ENCODE results near the gene TCERG1L.
"Not testable (repeated sequence)": the region's sequence is repeated elsewhere in the genome, so short reads cannot be mapped to it uniquely, and the experiment has no call there.

The TCERG1L gene, protein sequence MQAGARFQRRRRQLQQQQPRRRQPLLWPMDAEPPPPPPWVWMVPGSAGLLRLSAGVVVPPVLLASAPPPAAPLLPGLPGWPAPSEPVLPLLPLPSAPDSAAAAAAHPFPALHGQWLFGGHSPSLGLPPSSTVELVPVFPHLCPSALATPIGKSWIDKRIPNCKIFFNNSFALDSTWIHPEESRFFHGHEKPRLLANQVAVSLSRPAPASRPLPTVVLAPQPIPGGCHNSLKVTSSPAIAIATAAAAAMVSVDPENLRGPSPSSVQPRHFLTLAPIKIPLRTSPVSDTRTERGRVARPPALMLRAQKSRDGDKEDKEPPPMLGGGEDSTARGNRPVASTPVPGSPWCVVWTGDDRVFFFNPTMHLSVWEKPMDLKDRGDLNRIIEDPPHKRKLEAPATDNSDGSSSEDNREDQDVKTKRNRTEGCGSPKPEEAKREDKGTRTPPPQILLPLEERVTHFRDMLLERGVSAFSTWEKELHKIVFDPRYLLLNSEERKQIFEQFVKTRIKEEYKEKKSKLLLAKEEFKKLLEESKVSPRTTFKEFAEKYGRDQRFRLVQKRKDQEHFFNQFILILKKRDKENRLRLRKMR

DNA sequence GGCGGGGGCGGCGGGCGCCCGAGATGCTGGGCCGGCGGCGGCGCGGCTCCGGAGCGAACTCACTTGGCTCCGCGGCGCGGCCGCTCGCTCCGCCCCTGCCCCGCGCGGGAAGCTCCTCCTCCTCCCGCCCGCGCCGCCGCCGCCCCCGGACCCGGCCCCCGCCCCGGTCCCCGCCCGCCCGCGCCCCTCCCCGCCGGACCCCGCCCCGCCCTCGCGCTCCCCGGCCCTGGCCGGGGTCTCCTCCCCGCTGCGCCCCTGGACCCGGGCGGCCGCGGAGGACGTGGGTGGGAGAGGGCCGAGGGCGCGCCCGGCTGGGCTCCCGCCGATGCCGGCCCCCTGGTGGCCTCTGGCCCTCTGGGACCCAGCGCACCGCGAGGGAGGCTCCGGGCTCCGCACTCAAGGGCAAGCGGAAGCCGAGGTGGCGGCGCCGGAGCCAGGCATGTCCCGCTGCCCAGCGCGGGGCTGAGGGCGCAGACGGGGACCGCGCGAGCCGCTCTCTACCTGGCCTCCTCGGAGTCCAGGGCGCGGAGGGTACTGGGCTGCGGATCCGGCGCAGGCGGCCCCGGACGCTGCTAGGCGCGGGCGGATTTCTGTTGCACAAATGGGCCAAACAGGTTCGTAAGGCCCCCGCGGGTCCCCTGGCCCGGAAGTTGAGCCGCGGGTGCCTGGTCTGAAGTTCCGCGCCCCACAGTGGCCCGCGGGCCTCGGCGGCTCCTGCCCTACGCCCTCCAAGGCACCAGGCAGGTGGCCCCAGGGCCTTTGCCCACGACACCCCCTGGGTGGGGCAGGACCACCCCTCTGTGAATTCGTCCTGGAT lies at the start of gene TCERG1L:
Gene TCERG1L, minus strand, starts transcription at position 61 of the 817 bp plus-strand sequence. CDS start 86 bp downstream, outside the sequence.
- peak in 1 of 2 experiments; percentile 68 for DNase-seq

DNA sequence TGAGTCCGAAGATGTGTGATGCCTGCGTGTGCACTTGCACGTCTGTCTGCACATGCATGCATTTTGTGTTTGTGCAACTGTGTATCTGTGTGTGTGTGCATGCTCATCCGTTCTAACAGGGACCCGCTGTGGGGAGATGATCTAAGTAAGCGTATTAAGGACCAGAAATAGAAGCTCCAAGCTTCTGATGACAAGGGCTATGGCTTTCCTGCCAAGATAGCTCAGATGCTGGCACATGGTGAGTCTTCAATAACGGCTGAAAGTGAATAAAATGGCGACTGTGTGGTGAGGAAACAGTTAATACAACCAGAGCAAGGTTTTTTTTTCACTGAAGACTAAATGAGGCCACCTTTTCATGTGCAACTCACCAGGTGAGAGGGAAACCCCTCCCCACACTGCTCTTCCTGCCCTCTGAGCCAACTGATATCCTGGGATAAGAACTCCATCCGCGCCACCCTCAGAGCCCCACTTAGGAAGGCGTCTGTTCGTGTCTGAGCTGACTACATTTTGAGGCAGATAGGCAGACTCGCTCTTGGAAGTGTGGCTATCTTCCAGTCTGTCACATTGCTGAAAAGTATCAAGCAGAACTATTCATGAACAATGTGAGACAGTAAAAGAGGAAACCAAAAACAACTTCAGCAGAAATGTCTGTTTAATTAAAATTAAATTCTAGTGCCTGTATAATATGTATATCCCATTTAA lies 47.4 kb upstream of the TCERG1L start:
- no peak for DNase-seq

DNA sequence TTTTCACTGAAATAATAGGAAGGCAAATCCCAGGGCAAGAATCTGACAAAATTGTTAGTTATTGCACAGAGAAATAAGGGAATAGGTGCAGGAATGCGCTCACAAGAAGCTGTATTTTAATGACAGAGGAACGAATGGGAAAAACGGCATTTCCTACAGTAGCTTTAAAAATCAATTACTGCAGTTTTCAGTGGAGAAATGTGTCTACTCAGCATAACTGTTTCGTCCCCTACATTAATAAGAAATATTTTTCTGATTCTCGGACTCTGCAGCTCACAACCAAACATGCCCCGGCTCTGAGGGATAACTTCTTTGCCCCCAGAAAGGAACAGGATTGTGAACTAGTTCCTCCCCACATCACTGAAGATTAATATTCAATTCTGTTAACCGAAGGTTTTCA lies 44.9 kb upstream of the TCERG1L start:
- DNase-seq = no peak

DNA sequence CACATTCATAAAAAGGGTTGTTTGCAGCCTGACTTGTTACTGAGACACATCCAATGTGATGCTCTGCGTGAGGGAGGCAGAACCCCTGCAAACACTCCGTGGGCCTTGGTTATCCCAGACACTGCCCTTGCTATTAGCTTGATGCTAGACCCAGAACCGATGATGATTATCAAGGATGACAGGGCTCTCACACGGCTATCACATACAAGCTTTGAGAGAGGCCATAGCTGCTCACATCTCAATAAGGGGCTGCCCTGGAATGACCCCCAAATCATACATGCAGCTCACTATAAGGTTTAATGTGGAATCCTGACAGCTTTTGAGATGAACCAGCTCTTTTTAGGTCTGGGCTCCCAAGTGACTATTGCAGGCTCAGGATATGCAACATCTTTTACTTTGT lies 44.4 kb upstream of the TCERG1L start:
- no peak for DNase-seq

DNA sequence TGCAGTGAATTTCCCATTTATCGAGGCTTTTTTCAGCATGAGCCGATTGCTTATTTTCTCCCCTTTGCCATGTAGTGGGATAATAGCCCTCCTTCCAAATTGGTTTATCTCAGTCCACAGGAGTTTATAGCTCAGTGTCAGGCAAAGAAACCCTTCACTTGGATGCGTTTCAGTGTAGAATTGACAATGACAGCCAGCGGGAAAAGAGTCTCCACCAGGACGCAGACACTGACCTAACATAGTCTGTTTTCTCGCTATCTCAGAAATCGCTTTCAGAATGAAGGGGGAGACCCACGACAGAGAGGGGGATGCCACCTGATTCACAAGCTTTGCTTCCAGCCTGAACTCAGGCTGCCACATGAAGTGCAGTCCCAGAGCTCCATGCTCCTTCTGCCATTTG lies 43.5 kb upstream of the TCERG1L start:
- DNase-seq = no peak

DNA sequence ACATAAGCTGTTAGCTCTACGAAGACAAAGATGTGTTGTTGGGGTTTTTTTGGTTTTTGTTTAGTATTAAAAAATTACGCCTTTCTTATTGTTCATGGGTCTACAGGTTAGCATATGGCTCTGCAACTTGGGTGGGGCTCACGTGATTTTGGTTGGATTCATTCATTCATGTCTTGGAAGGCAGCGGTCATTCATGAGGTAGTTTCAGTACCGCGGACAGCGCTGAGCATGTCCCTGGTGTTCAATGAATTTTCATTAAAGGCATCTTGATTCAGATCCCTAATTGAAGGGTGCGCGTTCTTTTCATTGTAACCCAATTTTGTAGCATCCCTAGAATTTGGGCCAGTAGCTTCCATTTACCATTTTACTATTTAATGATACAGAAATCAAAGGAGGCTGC lies 42.9 kb upstream of the TCERG1L start:
- no peak for DNase-seq

DNA sequence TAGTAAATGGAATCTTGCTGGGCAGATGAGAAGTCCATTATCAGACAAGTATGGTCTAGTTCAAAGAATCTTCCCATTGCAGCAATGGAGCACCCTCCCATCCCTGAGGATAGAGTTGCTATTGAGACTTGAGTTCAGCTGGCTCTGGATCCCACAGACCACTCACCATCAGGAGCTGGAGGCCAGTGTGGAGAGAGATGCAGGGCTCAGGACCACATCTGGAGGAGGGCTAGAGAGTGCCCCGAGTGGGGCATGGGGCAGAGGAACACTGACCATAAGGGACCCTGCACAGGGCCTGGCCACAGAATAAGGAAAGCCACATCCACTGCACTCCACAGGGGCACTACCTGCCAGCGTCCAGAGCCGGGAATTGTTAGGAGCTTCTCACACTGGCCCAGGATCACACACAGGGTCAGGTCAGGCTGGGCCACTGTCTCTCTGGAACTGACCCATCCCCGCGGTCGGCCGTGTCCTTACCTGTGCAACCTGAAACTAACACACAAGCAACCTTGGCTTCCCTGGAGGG lies 41.3 kb upstream of the TCERG1L start:
- DNase-seq = no peak

DNA sequence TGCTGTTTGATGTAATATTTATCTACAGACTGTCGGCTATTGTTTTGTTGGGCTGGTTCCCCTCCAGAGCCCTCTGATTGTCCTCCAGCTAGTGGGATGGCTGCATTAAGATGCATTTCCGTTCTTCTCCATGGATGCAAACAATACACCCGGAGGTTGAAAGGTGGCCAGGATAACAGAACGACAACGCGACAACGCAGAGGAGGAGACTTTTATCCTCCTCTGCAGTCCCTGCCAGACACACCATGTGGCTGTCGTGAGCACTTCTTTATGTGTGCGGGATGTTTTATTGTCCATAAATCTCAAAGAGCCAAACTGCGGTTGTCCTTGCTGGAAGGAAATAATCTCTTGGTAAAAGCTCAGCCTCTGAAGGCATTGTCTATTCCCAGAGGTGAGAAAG lies 39.1 kb upstream of the TCERG1L start:
- DNase-seq = no peak

DNA sequence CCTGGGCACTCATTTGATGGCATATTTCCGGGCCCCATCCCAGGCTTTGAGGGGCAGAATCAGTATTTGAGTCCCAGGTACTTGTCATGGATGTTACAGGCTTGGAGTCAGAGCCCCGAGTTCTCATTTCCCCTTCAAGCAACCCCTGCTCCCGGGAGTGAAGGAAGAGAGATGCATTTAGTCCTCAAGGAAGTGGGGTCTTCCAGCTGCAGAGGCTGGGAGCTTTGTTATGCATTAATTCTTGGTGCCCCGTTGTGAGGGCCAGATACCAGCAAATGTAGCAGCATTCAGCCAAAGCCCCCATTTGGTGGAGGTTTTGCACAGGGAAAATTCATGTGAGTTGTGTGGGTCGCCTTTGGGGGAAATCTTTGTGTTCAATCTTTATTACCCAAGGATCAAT lies 38.7 kb upstream of the TCERG1L start:
- no peak for DNase-seq

DNA sequence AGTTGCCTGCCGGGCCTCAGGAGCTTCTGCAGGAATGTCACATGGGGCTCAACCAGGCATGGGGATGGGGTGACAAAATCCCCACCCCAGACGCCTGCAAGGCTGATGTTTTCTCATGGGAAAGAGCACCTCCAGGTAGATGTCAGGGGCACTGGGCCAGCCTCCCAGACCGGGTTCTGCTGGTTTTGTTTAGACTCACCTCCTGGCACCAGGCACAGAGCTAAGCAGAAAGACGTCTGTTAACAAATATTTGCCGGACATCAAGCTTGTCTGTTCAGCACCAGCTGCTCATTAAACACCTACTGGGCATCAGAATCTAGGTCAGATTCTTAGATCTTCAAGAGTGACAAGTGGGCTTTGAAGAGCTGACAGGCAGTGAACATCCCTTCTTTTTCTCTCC lies 34.9 kb upstream of the TCERG1L start:
- DNase-seq = no peak

DNA sequence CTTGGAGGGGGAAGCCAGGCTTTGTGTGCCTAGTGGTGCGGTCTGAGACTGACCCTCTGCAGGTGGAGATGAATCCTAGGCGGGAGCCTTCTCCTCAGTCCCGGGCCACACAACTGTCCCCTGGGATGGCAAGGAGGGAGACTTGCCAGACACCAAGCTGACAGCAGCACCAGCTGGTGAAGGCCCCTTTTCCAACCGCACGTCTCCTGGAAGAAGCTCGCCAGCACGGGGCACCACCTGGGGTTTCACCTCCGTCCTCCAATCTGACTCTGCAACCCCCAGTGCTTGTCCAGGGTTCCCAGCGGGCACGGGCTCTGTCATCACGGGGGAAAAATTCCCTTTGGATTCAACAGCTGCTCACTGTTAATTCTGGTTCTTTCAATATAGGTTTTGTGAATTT lies 34.2 kb upstream of the TCERG1L start:
- no peak for DNase-seq

DNA sequence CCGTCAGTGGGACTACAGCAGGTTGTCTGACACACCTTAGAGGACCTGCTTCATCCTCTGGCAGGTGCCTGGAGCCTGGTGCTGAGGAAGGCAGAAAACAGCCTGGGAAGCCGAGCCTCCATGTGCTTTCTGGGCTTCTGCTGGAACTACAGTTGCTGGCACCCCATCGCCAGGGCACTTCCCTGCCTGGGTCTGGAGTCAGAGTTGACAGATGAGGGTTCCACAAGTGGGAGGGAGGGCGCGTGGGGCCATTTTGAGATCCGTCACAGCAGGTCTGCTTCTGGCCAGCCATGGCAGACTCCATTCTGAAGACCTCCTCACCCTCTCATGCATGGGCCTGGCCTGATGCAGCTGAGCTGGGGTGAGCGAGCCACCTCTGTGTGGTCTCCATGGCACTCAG lies 33.2 kb upstream of the TCERG1L start:
- no peak for DNase-seq

DNA sequence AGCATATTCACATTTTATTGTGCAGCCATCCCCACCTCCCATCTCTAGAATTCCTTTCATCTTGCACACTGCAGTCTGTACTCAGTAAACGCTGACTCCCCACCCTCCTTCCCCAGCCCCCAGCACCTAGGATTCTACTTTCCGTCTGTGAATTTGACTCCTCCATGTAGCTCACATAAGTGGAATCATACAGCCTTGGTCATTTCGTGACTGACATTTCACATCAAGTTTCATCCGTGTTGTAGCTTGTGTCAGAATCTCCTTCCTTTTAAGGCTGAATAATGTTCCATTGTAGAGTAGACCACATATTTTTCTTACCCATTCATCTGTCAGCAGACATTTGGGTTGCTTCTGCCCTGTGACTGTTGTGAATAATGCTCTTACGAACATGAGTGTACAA lies 26.2 kb upstream of the TCERG1L start:
- no peak for DNase-seq

DNA sequence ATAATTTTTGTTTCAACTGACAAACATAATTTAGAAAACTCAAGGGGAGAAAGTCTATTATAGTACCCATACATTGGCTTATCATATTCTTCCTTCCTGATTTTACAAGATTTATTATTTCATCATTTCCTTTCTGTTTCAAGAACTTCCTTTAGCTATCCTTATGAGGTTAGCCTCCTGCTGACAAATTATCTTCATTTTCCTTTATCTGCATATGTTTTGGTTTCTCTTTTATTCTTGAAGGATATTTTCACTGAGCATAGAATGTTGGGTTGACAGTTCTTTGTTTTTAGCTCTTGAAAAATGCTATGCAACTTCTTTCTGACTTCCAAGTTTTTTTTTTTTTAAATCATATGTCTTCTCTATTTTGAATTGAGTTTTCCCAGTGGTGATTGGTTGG lies 21.3 kb upstream of the TCERG1L start:
- no peak for DNase-seq

DNA sequence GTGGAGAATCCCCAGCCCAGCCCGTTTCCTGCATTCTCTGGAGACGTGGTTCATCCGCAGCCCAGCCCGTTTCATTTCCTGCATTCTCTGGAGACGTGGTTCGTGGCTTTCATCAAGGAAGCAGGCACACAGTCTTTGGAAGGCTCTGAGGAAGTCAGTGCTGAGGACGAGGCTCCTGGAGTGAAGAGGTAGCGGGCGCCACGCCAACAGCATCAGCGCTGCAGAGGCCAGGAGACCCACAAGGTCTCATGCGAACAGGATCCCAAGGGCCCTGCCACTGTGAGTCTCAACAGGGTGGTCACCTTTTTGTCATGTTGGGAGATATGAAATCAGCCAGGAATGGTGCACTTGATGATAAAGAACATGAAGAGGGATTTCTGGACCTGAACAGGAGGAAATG lies 12.4 kb upstream of the TCERG1L start:
- no peak for DNase-seq

DNA sequence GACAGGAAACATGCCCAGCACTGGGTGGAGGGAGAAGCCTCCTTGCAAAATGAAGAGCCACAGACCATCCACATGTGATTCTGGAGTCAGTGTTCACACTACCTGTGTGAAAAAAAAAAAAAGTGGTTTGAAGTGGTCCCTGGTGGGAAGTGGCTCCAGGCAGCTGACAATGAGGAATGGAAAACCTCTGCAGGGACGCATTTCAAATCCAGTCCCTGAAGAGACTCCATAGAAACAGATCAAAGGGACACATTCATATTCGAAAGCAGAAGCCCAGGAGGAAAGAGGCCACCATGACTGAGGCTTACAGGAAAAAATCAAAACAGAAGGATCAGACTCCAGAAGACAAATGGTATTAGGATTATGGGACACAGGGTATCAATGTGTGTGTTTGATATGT lies 11.5 kb upstream of the TCERG1L start:
- DNase-seq = no peak

DNA sequence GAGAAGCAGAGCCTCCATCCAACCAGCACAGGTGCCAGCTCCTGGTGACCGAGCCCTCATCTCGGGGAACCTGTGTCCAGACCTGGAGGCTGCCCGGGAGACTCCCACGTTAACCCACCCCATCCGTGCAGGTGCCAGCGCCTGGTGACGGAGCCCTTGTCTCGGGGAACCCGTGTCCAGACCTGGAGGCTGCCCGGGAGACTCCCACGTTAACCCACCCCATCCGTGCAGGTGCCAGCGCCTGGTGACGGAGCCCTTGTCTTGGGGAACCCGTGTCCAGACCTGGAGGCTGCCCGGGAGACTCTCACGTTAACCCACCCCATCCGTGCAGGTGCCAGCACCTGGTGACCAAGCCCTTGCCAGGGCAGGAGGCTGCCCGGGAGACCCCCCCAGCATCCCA lies 11.1 kb upstream of the TCERG1L start:
- not testable (repeated sequence) for DNase-seq

DNA sequence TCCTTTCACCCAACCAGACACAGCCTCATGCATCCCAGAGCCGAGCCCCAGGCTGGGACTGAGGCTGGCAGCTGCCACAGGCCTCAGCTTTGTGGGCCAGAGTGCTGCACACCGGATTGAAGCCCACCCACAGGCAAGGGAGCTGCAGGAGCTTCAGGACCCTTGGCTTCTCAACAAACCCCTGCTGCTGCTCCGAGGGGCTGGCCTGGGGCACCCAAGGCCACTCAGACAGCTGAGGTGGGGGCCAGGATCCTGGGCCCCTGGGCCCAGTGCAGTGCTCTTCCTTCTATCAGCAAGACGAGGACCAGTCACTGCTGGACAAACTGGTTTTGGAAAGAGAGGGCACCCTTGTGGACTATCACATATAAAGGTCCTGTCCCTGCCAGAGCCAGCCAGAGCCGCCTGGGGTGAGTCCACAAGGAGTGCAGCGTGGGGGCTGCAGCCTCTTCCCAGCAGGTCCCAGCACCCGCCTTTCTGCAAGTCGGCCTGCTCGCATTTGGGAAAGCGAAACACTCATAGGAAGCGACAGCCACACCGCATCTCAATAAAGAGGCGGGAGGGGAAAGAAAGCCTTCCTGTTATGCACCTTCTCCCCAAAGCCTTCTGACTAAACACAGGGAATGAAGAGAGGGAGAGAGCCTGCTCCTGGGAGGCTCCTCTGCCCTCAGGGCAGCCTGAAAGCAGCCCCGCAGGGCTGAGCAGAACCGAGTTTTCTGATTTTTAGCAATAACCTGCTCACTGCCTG lies 9.5 kb upstream of the TCERG1L start:
- DNase-seq = no peak

DNA sequence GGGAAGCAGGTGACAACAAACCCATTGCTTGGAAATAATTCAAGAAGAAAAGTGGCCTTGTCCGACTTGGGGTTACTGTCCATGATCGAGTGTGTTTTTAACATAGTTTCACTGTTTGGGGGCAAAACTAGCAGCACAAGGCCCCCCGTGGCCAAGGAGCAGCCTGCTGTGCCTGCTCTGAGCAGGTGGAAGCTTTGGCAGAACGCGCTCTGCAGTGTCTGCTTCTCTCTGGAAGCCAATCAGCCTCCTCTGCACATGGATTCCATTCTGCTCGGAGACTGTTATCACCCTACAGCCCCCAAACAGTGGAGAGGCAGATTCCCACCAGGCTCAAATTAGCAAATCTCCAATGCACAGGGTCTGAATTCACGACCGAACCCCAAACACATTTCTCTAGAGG lies 7.3 kb upstream of the TCERG1L start:
- no peak for DNase-seq

DNA sequence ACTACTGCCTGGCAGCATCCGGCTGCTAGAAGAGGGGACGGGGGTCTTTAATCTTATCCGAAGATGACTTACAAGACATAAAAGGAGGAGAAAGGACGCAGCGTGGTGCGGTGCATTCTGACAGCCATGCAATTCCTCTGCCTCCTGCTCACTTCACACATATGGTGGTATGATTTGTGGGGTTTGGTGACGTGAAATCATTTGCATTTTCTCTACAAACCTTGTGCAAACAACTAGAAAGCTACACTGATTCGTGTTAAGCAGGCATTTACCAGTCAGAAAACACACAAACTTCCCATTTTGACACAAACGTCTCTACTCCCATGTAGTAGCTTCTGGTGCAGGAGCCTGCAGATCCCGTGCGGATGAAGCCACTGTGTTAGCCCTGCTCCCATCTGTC lies 6.8 kb upstream of the TCERG1L start:
- DNase-seq = no peak

DNA sequence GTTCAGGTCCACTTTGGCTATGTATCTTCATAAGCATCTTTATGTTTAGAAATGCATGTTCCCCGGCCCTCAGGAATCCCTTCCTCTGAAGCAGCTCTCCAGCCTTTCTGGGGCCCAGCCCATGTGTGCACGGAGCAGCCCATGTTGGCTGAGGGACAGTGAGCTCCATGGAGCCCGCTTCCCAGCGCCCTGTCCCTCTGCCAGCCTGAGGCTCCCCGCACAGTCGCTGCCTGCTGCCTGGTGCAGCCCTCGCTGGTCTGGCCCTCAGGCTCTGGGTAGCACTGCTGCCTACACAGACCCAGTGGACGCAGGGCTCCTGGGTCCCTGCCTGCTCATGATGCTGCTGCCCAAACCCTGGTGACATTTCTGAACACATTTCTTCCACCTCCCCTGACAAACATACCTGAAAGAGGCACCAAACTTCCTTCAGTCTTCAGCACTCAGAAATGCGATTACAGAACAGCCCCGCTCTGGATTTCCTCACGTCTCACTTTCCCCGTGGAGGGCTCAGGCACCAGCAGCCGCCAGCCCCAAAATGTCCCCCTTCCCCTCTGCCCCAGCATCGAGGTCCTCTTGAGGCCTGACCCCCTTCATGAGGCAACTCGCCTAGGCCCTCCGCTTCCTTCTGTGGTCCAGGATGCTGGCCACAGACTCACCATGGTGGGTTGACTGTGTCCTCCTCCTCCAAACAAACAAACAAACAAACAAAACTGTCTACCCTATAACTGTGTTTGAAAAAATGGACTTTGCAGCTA lies 5.0 kb upstream of the TCERG1L start:
- no peak for DNase-seq

DNA sequence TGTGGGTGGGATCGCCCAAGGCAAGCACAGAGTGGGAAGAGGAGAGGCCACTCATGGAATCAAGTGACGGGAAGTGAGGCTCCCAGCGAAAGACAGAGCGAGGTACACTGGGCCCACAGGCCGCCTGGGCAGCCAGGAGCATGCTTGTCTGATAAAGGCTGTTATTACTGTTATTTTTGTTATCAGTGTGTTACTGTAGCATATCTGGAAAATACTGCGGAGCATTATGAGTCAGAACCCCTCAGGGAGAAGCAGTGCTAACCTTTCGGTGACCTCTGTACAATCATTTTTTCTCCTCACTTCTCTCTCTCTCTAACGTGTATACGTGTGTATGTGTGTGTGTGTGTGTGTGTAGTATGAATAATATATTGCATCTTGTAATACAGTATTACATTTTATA lies 3.8 kb upstream of the TCERG1L start:
- no peak for DNase-seq

Data from NCI-H2081 (cell line).